8988T (cell line): Measurements from ENCODE around the gene ZNF14.
"Not testable (repeated sequence)": the region's sequence is repeated elsewhere in the genome, so short reads cannot be mapped to it uniquely, and the experiment has no call there.

Experiments
- DNase-seq: peaks from one replicate; pipeline ENCODE4 v3.0.0; 2011

The ZNF14 gene

DNA sequence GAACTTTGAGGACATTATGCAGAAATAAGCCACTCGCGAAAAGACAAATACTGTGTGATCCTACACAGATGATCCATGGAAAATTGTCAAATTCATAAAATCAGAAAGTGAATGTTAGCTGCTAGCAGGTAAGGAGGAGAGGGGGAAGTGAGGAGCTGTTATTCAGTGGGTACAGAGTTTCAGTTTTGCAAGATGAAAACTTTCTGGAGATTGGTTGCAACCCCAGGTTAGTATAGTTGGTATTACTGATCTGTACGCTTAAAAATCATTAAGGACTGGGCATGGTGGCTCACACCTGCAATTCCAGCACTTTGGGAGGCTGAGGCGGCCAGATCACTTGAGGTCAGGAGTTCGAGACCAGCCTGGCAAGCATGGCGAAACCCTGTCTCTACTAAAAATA lies 46.3 kb downstream of the ZNF14 start:
- no peak for DNase-seq

DNA sequence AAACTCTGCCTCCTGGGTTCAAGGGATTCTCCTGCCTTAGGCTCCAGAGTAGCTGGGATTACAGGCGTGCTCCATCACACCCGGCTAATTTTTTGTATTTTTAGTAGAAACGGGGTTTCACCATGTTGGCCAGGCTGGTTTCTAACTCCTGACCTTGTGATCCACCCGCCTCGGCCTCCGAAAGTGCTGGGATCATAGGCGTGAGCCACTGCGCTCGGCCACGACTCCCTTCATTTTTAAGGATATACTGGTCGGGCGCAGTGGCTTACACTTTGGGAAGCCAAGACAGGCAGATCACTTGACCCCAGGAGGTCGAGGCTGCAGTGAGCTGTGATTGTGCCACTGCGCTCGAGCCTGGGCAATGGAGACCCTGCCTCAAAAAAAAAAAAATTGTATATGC lies 46.8 kb downstream of the ZNF14 start:
- DNase-seq: not testable (repeated sequence)

DNA sequence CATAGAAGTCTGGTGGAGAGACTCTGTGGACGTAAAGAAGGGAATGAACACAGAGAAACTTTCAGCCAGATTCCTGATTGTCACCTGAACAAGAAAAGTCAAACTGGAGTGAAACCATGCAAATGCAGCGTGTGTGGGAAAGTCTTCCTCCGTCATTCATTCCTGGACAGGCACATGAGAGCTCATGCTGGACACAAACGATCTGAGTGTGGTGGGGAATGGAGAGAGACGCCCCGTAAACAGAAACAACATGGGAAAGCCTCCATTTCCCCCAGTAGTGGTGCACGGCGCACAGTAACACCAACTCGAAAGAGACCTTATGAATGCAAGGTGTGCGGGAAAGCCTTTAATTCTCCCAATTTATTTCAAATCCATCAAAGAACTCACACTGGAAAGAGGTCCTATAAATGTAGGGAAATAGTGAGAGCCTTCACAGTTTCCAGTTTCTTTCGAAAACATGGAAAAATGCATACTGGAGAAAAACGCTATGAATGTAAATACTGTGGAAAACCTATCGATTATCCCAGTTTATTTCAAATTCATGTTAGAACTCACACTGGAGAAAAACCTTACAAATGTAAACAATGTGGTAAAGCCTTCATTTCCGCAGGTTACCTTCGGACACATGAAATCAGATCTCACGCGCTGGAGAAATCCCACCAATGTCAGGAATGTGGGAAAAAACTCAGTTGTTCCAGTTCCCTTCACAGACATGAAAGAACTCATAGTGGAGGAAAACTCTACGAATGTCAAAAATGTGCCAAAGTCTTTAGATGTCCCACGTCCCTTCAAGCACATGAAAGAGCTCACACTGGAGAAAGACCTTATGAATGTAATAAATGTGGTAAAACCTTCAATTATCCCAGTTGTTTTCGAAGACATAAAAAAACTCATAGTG lies 53.5 kb downstream of the ZNF14 start:
- no peak for DNase-seq

DNA sequence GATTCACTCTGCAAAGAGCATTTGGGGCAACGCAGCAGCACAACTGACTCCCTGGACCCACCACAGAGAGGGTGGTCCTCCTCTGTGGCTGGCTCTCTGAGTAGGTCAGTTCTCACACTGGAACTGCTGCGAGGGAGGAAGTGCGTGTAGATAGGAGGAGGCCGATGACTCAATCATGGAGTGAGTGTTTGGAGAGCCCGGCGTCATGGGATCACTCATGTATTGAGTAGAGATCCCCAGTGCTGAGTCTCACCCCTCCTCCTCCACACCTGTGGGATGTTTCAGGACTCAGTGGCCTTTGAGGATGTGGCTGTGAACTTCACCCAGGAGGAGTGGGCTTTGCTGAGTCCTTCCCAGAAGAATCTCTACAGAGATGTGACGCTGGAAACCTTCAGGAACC lies 55.3 kb downstream of the ZNF14 start:
- no peak for DNase-seq

DNA sequence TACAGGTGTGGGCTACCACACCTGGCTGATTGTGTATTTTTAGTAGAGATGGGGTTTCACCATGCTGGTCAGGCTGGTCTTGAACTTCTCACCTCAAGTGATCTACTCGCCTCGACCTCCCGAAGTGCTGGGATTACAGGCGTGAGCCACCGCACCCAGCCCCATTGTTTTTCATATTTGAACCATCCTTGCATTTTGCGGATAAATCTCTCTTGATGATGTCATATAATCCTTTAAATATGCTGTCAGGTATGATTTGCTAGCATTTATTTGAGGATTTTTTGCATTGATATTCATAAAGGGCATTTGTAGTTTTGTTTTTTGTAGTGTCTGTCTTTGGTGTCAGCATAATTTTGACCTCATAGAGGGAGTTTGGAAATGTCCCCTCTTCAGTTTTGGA lies 58.6 kb downstream of the ZNF14 start:
- no peak for DNase-seq

DNA sequence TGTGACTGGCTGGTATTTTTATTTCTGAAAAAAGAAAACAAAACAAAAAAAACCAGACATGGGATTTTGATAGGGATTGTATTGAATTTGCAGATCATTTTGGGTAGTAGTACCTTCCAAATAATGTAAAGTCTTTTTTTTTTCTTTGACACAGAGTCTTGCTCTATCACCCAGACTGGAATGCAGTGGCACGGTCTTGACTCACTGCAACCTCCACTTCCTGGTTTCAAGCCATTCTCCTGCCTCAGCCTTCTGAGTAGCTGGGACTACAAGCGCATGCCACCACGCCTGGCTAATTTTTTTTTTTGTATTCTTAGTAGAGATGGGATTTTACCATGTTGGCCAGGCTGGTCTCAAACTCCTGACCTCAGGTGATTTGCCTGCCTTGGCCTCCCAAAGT lies 60.1 kb downstream of the ZNF14 start:
- no peak for DNase-seq

DNA sequence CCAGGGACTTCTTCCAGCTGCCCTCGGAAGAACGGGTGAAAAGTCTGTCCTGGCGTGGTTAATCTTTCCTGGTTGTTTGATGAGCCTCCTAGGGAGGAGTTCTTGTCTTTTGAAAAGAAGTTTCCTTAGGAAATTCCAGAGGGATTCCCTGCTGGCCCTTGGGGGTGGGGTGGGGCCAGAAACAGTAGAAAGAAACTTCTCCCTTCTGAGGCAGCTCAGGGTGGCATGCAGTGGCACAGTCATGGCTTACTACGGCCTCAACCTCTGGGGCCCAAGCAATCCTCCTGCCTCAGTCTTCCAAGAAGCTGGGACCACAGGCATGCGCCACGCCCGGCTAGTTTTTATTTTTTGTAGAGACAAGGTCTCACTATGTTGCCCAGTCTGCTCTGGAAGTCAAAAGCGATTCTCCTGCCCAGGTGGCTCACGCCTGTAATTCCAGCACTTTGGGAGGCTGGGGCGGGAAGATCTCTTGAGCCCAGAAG lies 62.8 kb downstream of the ZNF14 start:
- no peak for DNase-seq

DNA sequence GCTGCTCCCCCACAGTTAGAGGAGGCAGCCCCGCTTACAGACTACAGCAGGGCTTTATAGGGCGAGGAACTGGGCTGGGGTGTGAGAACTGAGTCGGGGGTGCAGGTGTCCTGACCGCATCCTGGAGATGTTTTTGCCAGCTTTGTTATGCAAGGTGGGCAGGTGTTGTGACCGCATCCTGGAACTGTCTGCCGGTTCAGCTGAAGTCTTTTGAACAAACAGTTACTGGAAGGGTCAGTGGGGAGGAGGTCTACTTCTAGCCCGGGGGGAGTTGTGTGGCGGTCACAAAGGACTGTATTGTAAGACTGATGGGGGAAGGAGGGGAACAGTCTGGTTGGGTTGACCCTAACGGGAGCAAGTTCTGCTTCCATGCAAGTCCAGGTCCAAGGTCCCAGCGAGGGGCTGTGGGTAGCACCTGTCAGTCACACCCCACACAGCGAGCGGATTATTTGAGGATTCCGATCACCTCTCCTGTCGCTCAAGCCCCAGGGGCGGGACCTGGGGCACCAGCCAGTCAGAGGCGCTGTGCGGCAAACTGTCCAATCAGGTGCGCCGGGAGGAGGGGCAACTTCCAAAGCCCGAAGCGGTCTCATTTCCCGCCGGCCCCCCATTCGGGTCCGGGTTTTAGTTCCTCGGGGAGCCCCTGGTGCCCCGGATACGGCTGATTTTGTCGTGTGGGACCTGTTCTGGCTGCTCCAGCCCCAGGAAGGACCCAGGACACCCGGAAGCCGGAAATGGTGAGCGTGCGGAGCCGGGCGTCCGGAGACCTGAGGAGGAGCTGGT lies 64.5 kb downstream of the ZNF14 start, which contains the start of gene ZNF101:
Gene ZNF101 (plus strand): TSS at position 610 of the 783 bp plus-strand sequence. CDS start 125 bp downstream, at position 735.
- DNase-seq: peak; percentile 76

DNA sequence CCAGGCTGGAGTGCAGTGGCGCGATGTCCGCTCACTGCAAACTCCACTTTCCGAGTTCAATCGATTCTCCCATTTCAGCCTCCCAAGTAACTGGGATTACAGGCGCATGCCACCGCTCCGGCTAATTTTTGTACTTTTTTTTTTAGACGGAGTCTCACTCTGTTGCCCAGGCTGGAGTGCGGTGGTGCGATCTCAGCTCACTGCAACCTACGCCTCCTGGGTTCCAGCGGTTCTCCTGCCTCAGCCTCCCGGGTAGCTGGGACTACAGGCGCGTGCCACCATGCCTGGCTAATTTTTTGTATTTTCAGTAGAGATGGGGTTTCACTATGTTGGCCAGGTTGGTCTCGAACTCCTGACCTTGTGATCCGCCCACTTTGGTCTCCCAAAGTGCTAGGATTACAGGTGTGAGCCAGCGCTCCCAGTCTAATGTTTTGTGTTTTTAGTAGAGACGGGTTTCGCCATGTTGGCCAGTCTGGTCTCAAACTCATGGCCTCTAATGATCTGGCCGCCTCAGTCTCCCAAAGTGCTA lies 67.4 kb downstream of the ZNF14 start:
- DNase-seq: not testable (repeated sequence)

DNA sequence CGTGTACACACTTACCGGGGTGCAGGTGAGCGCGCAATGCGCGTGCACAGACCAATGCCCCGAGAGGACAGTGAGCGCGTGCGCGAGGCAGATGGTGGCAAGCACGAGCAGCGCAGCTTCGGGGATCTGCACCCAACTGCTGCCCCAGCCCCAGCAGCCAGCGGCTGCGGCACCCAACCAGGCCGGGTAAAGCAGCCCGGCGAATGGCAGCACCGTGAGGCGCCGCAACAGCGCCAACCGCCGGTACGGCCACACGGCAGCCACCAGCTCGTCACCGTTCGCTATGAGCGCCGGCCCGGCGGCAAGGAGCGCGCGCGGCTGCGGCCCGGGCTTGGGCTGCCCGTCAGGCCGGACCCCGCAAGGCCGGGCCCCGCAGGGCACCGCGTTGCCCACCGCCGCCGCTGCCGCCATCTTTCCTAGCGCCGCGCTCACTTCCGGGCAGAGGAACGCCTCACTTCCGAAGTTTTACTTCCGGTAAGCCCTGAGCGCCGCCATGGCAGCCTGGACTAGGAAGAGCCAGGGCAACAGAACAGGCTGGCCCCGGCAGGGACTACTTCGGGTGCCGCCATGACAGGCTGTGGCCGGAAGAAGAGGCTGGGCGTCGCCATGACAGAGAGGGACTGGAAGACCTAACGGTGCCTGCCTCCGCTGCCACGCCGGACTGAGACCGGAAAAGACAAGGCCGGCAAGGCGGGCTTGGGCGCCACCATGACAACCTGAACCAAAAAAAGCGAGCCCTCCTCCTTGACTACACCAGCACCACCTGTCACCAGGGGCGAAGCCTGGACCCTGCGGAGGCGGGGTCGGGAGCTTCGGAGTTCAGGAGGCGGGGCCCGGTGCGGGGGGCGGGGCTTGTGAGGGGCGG lies 69.4 kb downstream of the ZNF14 start, which contains the start of gene ATP13A1:
Gene ATP13A1 (minus strand): TSS at position 421 of the 865 bp plus-strand sequence. CDS start 10 bp downstream, at position 411.
- peak; percentile 69 for DNase-seq

DNA sequence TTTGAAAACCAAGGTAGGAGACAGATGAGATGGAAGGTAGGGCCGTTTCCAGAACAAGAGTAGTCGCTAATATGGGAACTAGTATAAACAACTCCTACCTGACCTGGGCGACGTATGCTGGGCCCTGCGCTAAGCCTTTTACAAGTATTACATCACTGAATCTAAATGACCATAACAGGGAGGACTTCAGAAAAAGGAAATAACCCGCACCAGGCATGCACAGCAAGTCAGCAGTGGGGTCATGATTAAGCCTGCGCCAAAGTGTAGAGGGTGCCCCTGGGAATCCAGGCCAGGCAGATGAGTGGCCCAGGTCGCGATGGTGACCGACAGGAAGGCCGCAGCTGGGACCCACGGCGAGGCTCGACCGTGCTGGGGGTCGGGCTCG lies 70.0 kb downstream of the ZNF14 start:
- no peak for DNase-seq

DNA sequence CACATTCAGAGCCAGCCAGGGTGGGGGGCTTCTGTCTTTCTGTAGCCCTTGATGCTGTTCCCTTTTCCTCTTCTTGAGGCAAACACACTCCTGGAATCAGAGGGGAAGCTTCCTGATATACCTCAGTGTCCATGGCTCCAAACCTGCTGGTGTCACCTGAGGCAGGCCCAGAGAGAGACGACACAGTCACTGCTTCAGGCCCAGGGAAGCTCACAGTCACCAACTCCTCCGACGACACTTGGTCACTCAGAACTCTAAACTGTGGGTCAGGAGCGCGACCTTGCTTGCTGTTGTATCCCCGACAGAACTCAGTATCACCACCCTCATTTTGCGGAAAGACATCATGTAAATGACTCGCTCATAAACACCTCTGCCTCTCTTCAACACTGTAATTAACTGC lies 70.6 kb downstream of the ZNF14 start:
- no peak for DNase-seq

DNA sequence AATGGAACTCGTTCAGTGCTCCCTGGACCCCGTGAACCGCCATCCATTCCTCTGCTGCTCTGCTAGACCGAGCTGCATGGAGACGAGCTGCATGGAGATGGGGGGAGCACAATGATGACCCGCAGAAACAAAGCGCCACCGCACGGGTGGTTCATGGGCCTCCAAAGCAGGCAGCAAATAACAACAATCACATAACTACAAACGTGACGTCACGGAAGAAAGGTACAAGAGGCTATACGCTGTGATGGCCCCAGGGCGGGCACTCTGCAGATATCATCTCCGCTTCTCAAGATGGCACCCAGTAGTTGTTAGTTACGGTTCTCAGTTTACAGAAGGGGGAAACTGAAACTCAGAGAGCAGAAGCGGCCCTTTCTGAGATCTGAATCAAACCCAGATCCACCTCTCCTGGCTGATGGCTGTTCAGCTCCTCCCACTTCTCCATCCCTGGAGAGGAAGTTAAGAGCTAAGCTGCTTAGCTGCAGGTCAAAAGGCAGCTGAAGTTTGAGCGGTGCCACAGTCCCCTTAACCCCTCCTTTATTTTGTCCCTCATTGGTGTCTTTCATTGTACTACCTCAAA lies 71.1 kb downstream of the ZNF14 start:
- DNase-seq: no peak

DNA sequence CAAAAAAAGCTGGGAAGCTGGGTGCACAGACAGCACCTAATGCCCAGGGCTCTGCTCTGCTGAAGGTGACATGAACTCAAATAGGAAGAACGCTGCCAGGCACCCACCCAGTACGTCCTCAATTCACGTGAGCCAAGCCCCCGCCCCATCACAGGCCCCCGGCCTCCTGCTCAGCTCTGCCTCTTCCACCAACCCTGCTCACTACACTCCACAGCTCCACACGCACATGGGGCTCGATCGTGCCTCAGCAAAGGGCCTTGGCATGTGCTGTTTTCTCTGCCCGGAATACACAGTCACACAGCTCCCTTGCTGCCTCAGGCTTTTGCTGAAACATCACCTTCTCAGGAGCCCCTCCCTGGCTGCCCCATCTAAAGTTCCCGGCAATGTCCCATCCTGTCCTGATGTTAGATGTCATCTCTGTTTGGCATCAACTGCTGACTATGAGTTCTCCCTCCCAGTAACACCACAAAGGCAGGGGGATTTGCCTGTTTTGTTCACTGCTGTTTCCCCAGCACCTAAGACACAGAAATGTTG lies 71.7 kb downstream of the ZNF14 start:
- DNase-seq: no peak
